Breast epithelium (tissue), 4 donors: ENCODE measurements around the gene ECD. TPM values are rescaled to one million over a fixed set of nuclear protein-coding genes. Genes with fewer than 3 reads are reported as not detected.

Source experiments
- DNase-seq, 2 donors: peaks; one replicate each; pipeline ENCODE4 v3.0.0-alpha.2; 2019; ENCODE audit warnings: low spot score in 2 of 2
- H3K27ac ChIP-seq, 2 donors: fragments of 200-600 bp; sonication (generic) in 1 of 2; one replicate each; pipeline ENCODE4 v1.5.1; 2016 to 2019; ENCODE audit warnings: mild to moderate bottlenecking in 1 of 2
- H3K27me3 ChIP-seq, 2 donors: fragments of 200-600 bp; sonication (generic) in 1 of 2; one replicate each; pipeline versions ENCODE4 v1.5.1 to v1.6.0; 2017 to 2019; ENCODE audit warnings: control low read depth in 1 of 2, mild to moderate bottlenecking in 1 of 2
- H3K36me3 ChIP-seq: fragments of 200-600 bp; one replicate; pipeline ENCODE4 v1.5.1; 2019
- H3K4me1 ChIP-seq, 2 donors: fragments of 200-600 bp; sonication (generic); one replicate each; pipeline ENCODE4 v1.5.1; 2016 to 2019; ENCODE audit warnings: control low read depth in 1 of 2
- H3K4me3 ChIP-seq, 3 donors: fragments of 200-600 bp; sonication (generic); 1 replicate in 2 of 3; 2 replicates in 1 of 3; pipeline ENCODE4 v1.5.1; 2016 to 2019; ENCODE audit warnings: mild to moderate bottlenecking in 3 of 3, moderate library complexity in 2 of 3
- H3K9me3 ChIP-seq, 2 donors: fragments of 200-600 bp; sonication (generic) in 1 of 2; one replicate each; pipeline ENCODE4 v1.5.1; 2016 to 2019; ENCODE audit warnings: control low read depth in 1 of 2
- POLR2A ChIP-seq: fragments of 450-650 bp; IDR thresholded peaks from one replicate; pipeline ENCODE4 v1.6.1; 2016; ENCODE audit warnings: antibody characterized with exemption, mild to moderate bottlenecking, moderate library complexity
- POLR2AphosphoS5 ChIP-seq, 3 donors: sonication (generic); formaldehyde crosslinking; IDR thresholded peaks; one replicate each; pipeline ENCODE4 v1.6.1; 2017; ENCODE audit warnings: antibody characterized with exemption in 3 of 3
- intact Hi-C: fragments of 100-400 bp; cut with DNase I; formaldehyde crosslinking; loops from one replicate; pipeline ENCODE4 v1.15.1; 2023; ENCODE audit warnings: low total_unique reads
- total RNA-seq, 3 donors: library from RNA; depleted of rRNA; stranded (reverse); fragments of >200 nt; gene quantifications; one replicate each; pipeline ENCODE4 v1.1.0, GENCODE V29; 2016
- TF ChIP-seq, protein P1 (sequence below), 3 donors: fragments of 450-650 bp; IDR thresholded peaks; one replicate each; pipeline ENCODE4 v1.5.1; 2016 to 2017; ENCODE audit warnings: antibody characterized with exemption in 3 of 3, mild to moderate bottlenecking in 3 of 3, moderate library complexity in 3 of 3

The ECD gene
- 10 to 100 TPM; 34.9 to 49.2 (median 39.3) TPM for total RNA-seq

DNA sequence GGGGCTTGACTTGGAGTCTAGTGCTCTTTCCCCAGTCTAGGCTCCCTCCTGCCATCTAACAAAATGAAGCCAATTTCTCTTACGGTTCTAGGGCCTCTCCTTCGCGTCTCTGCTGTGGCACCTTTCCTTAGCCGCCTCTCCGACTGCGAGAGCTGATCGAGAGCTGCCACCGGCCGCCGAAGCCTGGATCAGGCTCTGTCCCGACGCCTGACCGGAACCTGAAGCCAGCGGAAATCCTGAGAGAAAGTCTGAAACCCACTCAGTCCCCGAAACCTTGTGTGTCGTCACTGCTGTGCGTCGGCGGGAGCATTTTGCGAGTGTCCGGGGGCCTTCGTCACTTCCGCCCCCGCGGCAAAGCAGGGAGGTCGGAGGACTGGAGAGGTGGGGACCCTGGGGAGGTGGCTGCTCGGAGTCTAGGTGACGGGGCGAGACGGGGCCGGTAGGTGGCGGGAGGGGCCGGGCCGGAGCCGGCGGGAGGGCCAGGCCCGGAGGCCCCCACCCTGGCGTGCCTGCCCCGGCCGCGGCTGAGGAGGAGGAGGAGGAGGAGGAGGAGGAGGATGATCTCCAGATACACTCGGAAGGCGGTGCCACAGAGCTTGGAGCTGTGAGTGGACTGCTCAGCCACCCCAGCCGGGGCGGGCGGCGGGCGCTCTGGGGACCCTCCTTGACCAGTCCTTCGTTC lies at the start of gene ECD, which contains the start of gene FAM149B1:
Gene ECD, minus strand, starts transcription at position 226 of the 682 bp plus-strand sequence. CDS start 4,071 bp downstream, outside the sequence.
Gene FAM149B1, plus strand, starts transcription at position 337 of the 682 bp plus-strand sequence. Its CDS starts 221 bp downstream, at position 558.
- intact Hi-C loops, result no loop called here

DNA sequence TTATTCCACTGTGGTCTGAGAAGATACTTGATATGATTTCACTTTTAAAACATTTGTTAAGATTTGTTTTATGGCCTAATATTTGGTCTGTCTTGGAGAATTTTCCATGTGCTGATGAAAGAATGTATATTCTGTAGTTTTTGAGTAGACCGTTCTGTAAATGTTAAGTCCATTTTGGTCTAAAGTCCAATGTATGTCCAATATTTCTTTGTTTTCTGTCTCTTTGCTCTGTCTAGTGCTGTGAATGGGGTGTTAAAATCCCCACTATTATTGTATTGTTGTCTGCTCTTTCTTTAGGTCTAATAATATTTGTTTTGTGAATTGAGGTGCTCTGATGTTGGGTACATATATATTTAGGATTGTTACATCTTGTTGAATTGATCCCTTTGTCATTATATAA lies 47.9 kb upstream of the ECD start:
- Histone ChIP-seq H3K4me1 (no peaks in the 10 kb centered on the region), H3K27me3 (no peaks in the 10 kb centered on the region), H3K27ac (no peak overlapping the region), H3K9me3 (no peaks in the 10 kb centered on the region), H3K4me3 (no peak overlapping the region), H3K36me3 (no peaks in the 10 kb centered on the region)
- TF ChIP-seq, protein P1, sequence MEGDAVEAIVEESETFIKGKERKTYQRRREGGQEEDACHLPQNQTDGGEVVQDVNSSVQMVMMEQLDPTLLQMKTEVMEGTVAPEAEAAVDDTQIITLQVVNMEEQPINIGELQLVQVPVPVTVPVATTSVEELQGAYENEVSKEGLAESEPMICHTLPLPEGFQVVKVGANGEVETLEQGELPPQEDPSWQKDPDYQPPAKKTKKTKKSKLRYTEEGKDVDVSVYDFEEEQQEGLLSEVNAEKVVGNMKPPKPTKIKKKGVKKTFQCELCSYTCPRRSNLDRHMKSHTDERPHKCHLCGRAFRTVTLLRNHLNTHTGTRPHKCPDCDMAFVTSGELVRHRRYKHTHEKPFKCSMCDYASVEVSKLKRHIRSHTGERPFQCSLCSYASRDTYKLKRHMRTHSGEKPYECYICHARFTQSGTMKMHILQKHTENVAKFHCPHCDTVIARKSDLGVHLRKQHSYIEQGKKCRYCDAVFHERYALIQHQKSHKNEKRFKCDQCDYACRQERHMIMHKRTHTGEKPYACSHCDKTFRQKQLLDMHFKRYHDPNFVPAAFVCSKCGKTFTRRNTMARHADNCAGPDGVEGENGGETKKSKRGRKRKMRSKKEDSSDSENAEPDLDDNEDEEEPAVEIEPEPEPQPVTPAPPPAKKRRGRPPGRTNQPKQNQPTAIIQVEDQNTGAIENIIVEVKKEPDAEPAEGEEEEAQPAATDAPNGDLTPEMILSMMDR (IDR thresholded peaks at IDR 0.05), result no peak
- no peak for TF ChIP-seq POLR2A
- no peak for TF ChIP-seq POLR2AphosphoS5 (IDR thresholded peaks at IDR 0.05)
- intact Hi-C loops, result no loop called here
- DNase-seq, result no peak

More for the DNA sequence above, at the start of gene ECD, which contains the start of gene FAM149B1:
- TF ChIP-seq, protein P1 (IDR thresholded peaks at IDR 0.05), result peak in 1 of 3 donors; percentile 20
- TF ChIP-seq POLR2A (peak; percentile 95), POLR2AphosphoS5 (IDR thresholded peaks at IDR 0.05) (peak; percentile 98 to 100 (median 98))
- peaks cover 0 to 9% of the 10 kb centered on the region in 2 donors for H3K4me1 ChIP-seq
- H3K4me3 ChIP-seq, result peak within 1 kb of the TSS; percentile 90 to 93 (median 91)
- peak within 1 kb of the TSS; percentile 98 to 99 for H3K27ac ChIP-seq
- peak; percentile 90 to 93 for DNase-seq
- no peaks in the 10 kb centered on the region for H3K9me3 ChIP-seq
- H3K36me3 ChIP-seq, result no peaks in the 10 kb centered on the region
- H3K27me3 ChIP-seq, result no peaks in the 10 kb centered on the region

DNA sequence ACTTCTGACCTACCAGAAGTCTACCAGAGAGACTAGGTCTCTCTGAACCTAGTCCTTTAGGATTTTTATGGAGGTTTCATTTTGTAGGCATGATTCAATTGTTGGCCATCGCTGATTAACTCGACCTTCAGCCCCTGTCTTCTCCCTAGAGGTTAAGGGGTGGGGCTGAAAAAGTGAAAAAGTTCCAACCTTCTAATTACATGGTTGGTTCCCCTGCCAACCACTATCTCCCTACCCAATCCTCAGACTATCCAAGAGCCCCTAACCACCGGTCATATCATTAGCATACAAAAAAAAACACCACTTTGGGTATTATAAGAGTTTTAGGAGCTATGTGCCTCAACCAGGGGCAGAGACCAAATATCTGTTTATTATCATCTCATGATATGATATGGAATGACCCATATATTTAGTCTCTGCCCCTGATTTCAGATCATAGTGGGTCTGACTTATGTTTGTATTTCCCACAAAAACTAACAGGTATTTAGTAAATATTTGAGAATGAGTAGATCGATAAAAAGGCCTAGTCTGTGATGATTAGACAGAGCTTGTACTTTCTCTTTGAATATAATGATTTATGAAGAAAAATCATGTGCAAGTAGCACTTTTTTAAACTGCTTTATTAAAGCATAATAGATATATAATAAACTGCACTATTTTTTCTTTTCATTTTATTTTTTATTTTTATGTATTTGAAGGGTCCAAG lies 43.5 kb upstream of the ECD start:
- Histone ChIP-seq H3K4me3 (no peak overlapping the region), H3K27me3 (no peaks in the 10 kb centered on the region), H3K9me3 (no peaks in the 10 kb centered on the region), H3K27ac (no peak overlapping the region), H3K36me3 (no peaks in the 10 kb centered on the region), H3K4me1 (no peaks in the 10 kb centered on the region)
- TF ChIP-seq, protein P1 (IDR thresholded peaks at IDR 0.05), result no peak
- TF ChIP-seq POLR2A (no peak), POLR2AphosphoS5 (IDR thresholded peaks at IDR 0.05) (no peak)
- DNase-seq, result no peak
- intact Hi-C loops, result no loop called here

DNA sequence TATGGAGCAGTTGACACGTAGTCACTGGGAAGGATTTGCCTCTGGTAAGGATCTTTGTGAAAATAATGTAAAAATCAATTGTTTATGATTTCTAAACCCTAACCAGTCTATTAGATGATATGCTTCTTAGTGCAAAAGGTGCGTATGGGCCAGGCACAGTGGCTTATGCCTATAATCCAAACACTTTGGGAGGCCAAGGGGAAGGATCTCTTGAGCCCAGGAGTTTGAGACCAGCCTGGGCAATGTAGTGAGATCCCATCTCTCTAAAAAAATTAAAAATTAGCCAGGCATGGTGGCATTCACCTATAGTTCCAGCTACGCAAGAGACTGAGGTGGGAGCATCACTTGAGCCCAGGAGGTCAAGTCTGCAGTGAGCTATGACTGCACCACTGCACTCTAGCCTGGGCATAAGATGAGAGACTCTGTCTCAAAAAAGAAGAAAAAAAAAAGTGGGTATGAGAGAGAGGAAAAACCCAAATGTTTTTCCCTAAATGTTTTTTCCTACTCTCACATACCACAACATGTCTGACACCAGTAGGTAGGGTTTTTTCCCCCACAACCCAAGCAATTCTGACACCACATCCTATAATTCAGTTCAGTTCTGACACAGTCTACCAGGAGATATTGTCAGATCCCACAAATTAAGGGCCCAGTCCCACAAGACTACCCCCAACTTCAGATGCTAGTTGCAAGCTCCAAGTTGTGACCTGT lies 42.7 kb upstream of the ECD start:
- no peak for TF ChIP-seq POLR2AphosphoS5 (IDR thresholded peaks at IDR 0.05)
- TF ChIP-seq POLR2A, result no peak
- TF ChIP-seq, protein P1 (IDR thresholded peaks at IDR 0.05), result no peak
- no peak overlapping the region for H3K4me3 ChIP-seq
- no peak for DNase-seq
- no peak overlapping the region for H3K27ac ChIP-seq
- no peaks in the 10 kb centered on the region for H3K9me3 ChIP-seq
- no peaks in the 10 kb centered on the region for H3K4me1 ChIP-seq
- intact Hi-C loops, result no loop called here
- H3K36me3 ChIP-seq, result no peaks in the 10 kb centered on the region
- no peaks in the 10 kb centered on the region for H3K27me3 ChIP-seq
